Prostate gland (tissue), 2 donors: ENCODE data around the gene TAF4. TPM values are rescaled to one million over a fixed set of nuclear protein-coding genes. Genes with fewer than 3 reads are reported as not detected.
A peak's percentile ranks its signal among the peaks of the same experiment; 100 is the strongest.

Experiments used
- DNase-seq: peaks from one replicate; pipeline ENCODE4 v3.0.0-alpha.2; 2019; ENCODE audit warnings: low spot score
- H3K27ac ChIP-seq, 2 donors: fragments of 200-600 bp; sonication (generic); 2 replicates each; pipeline ENCODE4 v1.5.1; 2017 to 2019
- H3K27me3 ChIP-seq: fragments of 200-600 bp; sonication (generic); replicated peaks from 2 replicates; pipeline ENCODE4 v1.5.1; 2019; ENCODE audit not compliant: insufficient read depth
- H3K36me3 ChIP-seq, 2 donors: fragments of 200-600 bp; sonication (generic); 1 replicate in 1 of 2; 2 replicates in 1 of 2; pipeline versions ENCODE4 v1.5.1 to v1.8.1; 2017 to 2019
- H3K4me1 ChIP-seq: fragments of 200-600 bp; sonication (generic); replicated peaks from 2 replicates; pipeline ENCODE4 v1.5.1; 2019
- H3K4me3 ChIP-seq, 2 donors: fragments of 200-600 bp; sonication (generic); 2 replicates each; pipeline ENCODE4 v1.5.1; 2017 to 2019
- H3K9me3 ChIP-seq: fragments of 200-600 bp; sonication (generic); 2 replicates; pipeline ENCODE4 v1.5.1; 2017
- CTCF ChIP-seq, 4 experiments: fragments of 200-600 bp in 2 of 4; fragments of 450-650 bp in 2 of 4; sonication (generic) in 2 of 4; IDR thresholded peaks; 1 replicate in 3 of 4; 2 replicates in 1 of 4; pipeline ENCODE4 v1.5.1; 2016 to 2019; ENCODE audit warnings: antibody characterized with exemption in 4 of 4, mild to moderate bottlenecking in 2 of 4, moderate library complexity in 2 of 4
- POLR2A ChIP-seq: fragments of 450-650 bp; IDR thresholded peaks from one replicate; pipeline ENCODE4 v1.6.1; 2016; ENCODE audit warnings: antibody characterized with exemption, mild to moderate bottlenecking
- POLR2AphosphoS5 ChIP-seq: sonication (generic); formaldehyde crosslinking; IDR thresholded peaks from one replicate; pipeline ENCODE4 v1.6.1; 2017; ENCODE audit warnings: antibody characterized with exemption
- WGBS: methylation state at CpG from one replicate; pipeline ENCODE4 v1.1.5; 2018; 5-methylcytosine and 5-hydroxymethylcytosine counted together
- intact Hi-C: fragments of 100-400 bp; cut with DNase I; formaldehyde crosslinking; loops from one replicate; pipeline ENCODE4 v1.14.2; 2022
- total RNA-seq, 2 donors: library from RNA; depleted of rRNA; stranded (reverse); fragments of >200 nt; gene quantifications; one replicate each; pipeline ENCODE4 v1.1.0, GENCODE V29; 2016

Gene TAF4
- total RNA-seq, 2 donors from 2014 or later: 19.9 to 57.1 TPM

GRCh38 chr20:62002882-62003480 lies 62.7 kb downstream of the TAF4 start:
- 72% methylated on average over 18 of the region's 18 CpGs for WGBS
- intact Hi-C loops: no loop called here
- DNase-seq: peak; percentile 34
- Histone ChIP-seq H3K9me3 (no peaks in the 10 kb centered on the region), H3K27ac (peak overlapping the region in 1 of 2 donors; percentile 43), H3K36me3 (peaks cover 0 to 11% of the 10 kb centered on the region in 2 donors), H3K4me1 (no peaks in the 10 kb centered on the region), H3K4me3 (no peak overlapping the region), H3K27me3 (no peaks in the 10 kb centered on the region)
- TF ChIP-seq POLR2AphosphoS5: peak; percentile 51
- TF ChIP-seq CTCF (IDR thresholded peaks at IDR 0.05): no peak

- Histone ChIP-seq H3K27ac (no peak overlapping the region), H3K36me3 (peaks cover 0 to 11% of the 10 kb centered on the region in 2 donors), H3K9me3 (no peaks in the 10 kb centered on the region), H3K4me1 (no peaks in the 10 kb centered on the region), H3K4me3 (no peak overlapping the region), H3K27me3 (no peaks in the 10 kb centered on the region)
- WGBS: 89% methylated on average over 17 of the region's 18 CpGs
- no peak for DNase-seq
- intact Hi-C loops: no loop called here
- TF ChIP-seq POLR2AphosphoS5 (no peak), CTCF (IDR thresholded peaks at IDR 0.05) (no peak)
Observed at GRCh38 chr20:62001178-62001715, 64.4 kb downstream of the TAF4 start.

- intact Hi-C loops: no loop called here
- DNase-seq: no peak
- Histone ChIP-seq H3K27ac (no peak overlapping the region), H3K9me3 (no peaks in the 10 kb centered on the region), H3K36me3 (peaks cover 0 to 11% of the 10 kb centered on the region in 2 donors), H3K4me1 (no peaks in the 10 kb centered on the region), H3K4me3 (no peak overlapping the region), H3K27me3 (no peaks in the 10 kb centered on the region)
- 88% methylated on average over 19 of the region's 19 CpGs for WGBS
- no peak for TF ChIP-seq POLR2A
- no peak for TF ChIP-seq CTCF (IDR thresholded peaks at IDR 0.05)
- TF ChIP-seq POLR2AphosphoS5: no peak
Observed at GRCh38 chr20:61998343-61999121, 67.1 kb downstream of the TAF4 start.

- WGBS: 67% methylated on average over 10 of the region's 10 CpGs
- Histone ChIP-seq H3K4me1 (no peaks in the 10 kb centered on the region), H3K27me3 (no peaks in the 10 kb centered on the region), H3K36me3 (peaks cover 0 to 11% of the 10 kb centered on the region in 2 donors), H3K27ac (no peak overlapping the region), H3K4me3 (no peak overlapping the region), H3K9me3 (no peaks in the 10 kb centered on the region)
- DNase-seq: no peak
- TF ChIP-seq POLR2AphosphoS5 (no peak), POLR2A (no peak), CTCF (IDR thresholded peaks at IDR 0.05) (no peak)
- intact Hi-C loops: no loop called here
Observed at GRCh38 chr20:61997891-61998290, 67.8 kb downstream of the TAF4 start.
